ENCODE results near the gene SRSF4. TPM values are rescaled to one million over a fixed set of nuclear protein-coding genes. Genes with fewer than 3 reads are reported as not detected.

SRSF4 gene
- total and polyA plus RNA-seq, 10 of the 15 experiments (the other 5 are each of a cell fraction or from before 2014, with no cell fraction given) = 17.2 to 107 (median 78.6) TPM

DNA sequence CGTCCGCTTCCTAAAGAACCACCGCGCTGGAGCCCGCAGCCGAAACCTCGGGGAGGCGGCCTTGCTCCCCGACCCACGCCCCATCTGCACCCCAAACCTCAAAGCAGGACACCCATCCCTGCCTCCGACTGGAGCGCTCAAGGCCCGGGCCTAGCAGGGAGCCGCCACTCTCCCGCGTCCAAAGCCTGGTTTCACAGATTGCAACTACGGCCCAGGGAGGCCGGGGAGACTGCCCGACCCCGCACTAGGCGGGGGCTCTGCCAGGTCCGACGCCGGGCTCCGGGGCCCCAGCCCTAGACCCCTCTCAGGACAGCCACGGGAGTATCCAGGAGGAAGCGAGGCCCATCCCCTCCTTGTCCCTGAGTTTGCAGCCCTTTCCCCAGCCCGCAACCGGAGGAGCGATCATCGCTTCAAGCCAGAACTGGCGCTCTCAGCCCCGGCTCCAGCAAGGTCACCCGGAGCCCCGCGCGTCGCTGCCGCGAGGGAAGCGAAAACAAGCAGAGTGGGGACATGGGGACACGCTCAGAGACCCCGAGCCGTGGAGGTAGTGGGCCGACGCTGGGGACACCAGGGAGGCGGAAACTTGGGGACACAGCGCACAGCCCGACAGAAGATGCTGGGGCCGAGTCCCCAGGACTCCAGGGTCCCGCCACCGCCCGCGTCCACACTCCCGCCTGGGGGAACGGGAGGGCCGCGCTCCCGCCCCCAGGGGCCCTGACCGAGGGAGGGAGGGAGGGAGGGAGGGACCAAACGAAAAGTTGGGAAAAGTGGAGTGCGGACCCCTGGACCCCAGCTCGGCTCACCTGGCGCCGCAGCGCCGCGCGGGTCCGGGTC, 58.4 kb downstream of the SRSF4 start:
- H3K4me2 ChIP-seq (ENCODE audit: control insufficient read depth, insufficient read depth) = peak overlapping the region; percentile 86
- in situ Hi-C loops (cut with MboI) (no loop called here), intact Hi-C loops (cut with micrococcal nuclease; ENCODE audit: unreplicated experiment) (loop anchor here (5.0 kb wide), 1 partner anchor 79 kb away; no protein-coding TSS in a partner anchor)
- ChIA-PET RAD21 (ENCODE audit: unreplicated experiment) (no interaction called here), POLR2A (no interaction called here), CTCF (interaction anchor here (1.3 kb wide), 1 partner anchor 79 kb away, joined by 3 read pairs; no protein-coding TSS in a partner anchor), SMC1A (ENCODE audit: uncharacterized antibody, unreplicated experiment) (no interaction called here)
- H4K20me1 ChIP-seq (ENCODE audit: control insufficient read depth, insufficient read depth) = no peaks in the 10 kb centered on the region; the same call in 1 of the 2 replicates
- no peaks in the 10 kb centered on the region; a peak in 1 of 4 replicates for H3K36me3 ChIP-seq (ENCODE audit: control insufficient read depth in 2 of 2, insufficient read depth in 2 of 2, low read length in 1 of 2)
- H3K27me3 ChIP-seq (replicated peaks in 1 of 2; ENCODE audit: control insufficient read depth in 2 of 2, insufficient read depth in 2 of 2, low read length in 1 of 2) = peaks cover 6 to 16% of the 10 kb centered on the region in 2 experiments; a peak in 3 of 4 replicates
- no peak overlapping the region for H3K27ac ChIP-seq (ENCODE audit: control insufficient read depth, insufficient read depth)
- no peaks in the 10 kb centered on the region for H3K9me3 ChIP-seq (replicated peaks; ENCODE audit: control insufficient read depth, insufficient read depth, low read length)
- DNase-seq (ENCODE audit: low read depth, low spot score) (no peak), FAIRE-seq (no peak), ATAC-seq (peak; percentile 13)
- BruUV-seq (replicated peaks) = no TSS peak
- H3K4me3 ChIP-seq = no peak overlapping the region
- H3K9ac ChIP-seq (ENCODE audit: control insufficient read depth, insufficient read depth, low read length) = no peak overlapping the region
- TF ChIP-seq TCF3 (IDR thresholded peaks at IDR 0.05; ENCODE audit: borderline replicate concordance, insufficient read depth, low read depth, low read length) (no peak), SUZ12 (IDR thresholded peaks at IDR 0.05; ENCODE audit: unreplicated experiment) (peak; percentile 44), ASH2L (IDR thresholded peaks at IDR 0.05; ENCODE audit: borderline replicate concordance, low read depth) (no peak), ZZZ3 (IDR thresholded peaks at IDR 0.05; ENCODE audit: control insufficient read depth, insufficient read length, low read depth) (no peak)
- H3K79me2 ChIP-seq (ENCODE audit: control insufficient read depth, insufficient read depth, low read length) = no peaks in the 10 kb centered on the region
- no peaks in the 10 kb centered on the region for H3K4me1 ChIP-seq (ENCODE audit: control insufficient read depth, insufficient read depth, low read length)
- H2AFZ ChIP-seq (ENCODE audit: control insufficient read depth, low read depth, low read length) = no peak overlapping the region
- 4% methylated on average over 45 of the region's 70 CpGs for WGBS (ENCODE audit: insufficient coverage, insufficient replicate concordance, low lambda C conversion rate, missing lambda C conversion rate)

GRCh38 chr1:29122682-29123052, 59.0 kb downstream of the SRSF4 start:
- Histone ChIP-seq H3K27me3 (replicated peaks in 1 of 2; ENCODE audit: control insufficient read depth in 2 of 2, insufficient read depth in 2 of 2, low read length in 1 of 2) (peaks cover 6 to 16% of the 10 kb centered on the region in 2 experiments; a peak in 3 of 4 replicates), H4K20me1 (ENCODE audit: control insufficient read depth, insufficient read depth) (no peaks in the 10 kb centered on the region; the same call in 1 of the 2 replicates), H3K9me3 (replicated peaks; ENCODE audit: control insufficient read depth, insufficient read depth, low read length) (no peaks in the 10 kb centered on the region), H2AFZ (ENCODE audit: control insufficient read depth, low read depth, low read length) (no peak overlapping the region), H3K27ac (ENCODE audit: control insufficient read depth, insufficient read depth) (no peak overlapping the region), H3K4me2 (ENCODE audit: control insufficient read depth, insufficient read depth) (peak overlapping the region; percentile 33; the same call in 1 of the 2 replicates), H3K4me3 (no peak overlapping the region), H3K4me1 (ENCODE audit: control insufficient read depth, insufficient read depth, low read length) (no peaks in the 10 kb centered on the region), H3K9ac (ENCODE audit: control insufficient read depth, insufficient read depth, low read length) (no peak overlapping the region), H3K36me3 (ENCODE audit: control insufficient read depth in 2 of 2, insufficient read depth in 2 of 2, low read length in 1 of 2) (no peaks in the 10 kb centered on the region; a peak in 1 of 4 replicates), H3K79me2 (ENCODE audit: control insufficient read depth, insufficient read depth, low read length) (no peaks in the 10 kb centered on the region)
- intact Hi-C loops (cut with micrococcal nuclease; ENCODE audit: unreplicated experiment) (loop anchor here (5.0 kb wide), 1 partner anchor 80 kb away; no protein-coding TSS in a partner anchor), in situ Hi-C loops (cut with MboI) (no loop called here)
- BruUV-seq (replicated peaks) = no TSS peak
- CTCF ChIA-PET = interaction anchor here (0.6 kb wide), 1 partner anchor 14 kb away, joined by 3 read pairs; no protein-coding TSS in a partner anchor
- RAD21 ChIA-PET (ENCODE audit: unreplicated experiment) = no interaction called here
- no peak for TF ChIP-seq CEBPZ (IDR thresholded peaks at IDR 0.05; ENCODE audit: low read depth, low read length)
- TF ChIP-seq POLR2AphosphoS2 (IDR thresholded peaks at IDR 0.05; ENCODE audit: low read depth, low read length) = no peak
- 15% methylated on average over 33 of the region's 34 CpGs for WGBS (ENCODE audit: insufficient coverage, insufficient replicate concordance, low lambda C conversion rate, missing lambda C conversion rate)
- DNase-seq (ENCODE audit: low read depth, low spot score) (no peak), ATAC-seq (peak; percentile 5; the same call in 2 of the 3 replicates), FAIRE-seq (no peak)
- SMC1A ChIA-PET (ENCODE audit: uncharacterized antibody, unreplicated experiment) = no interaction called here
- POLR2A ChIA-PET = interaction anchor here (0.6 kb wide), 1 partner anchor 13 kb away, joined by 5 read pairs; no protein-coding TSS in a partner anchor

Measured in GM12878 (cell line).